PFSK-1 (cell line): ENCODE results near the gene PILRB.

Experiments used
- FOXP2 ChIP-seq: optimal IDR thresholded peaks from 2 replicates; pipeline ENCODE3; 2011; ENCODE audit warnings: borderline replicate concordance, control low read depth, inconsistent platforms; ENCODE audit not compliant: insufficient read depth; ENCODE audit errors: extremely low read length, extremely low read depth
- POLR2AphosphoS5 ChIP-seq: IDR thresholded peaks from 2 replicates; pipeline ENCODE4 v1.6.1; 2012; ENCODE audit warnings: low read depth, mild to moderate bottlenecking, control low read depth, low read length, moderate library complexity
- SIN3A ChIP-seq: IDR thresholded peaks from 2 replicates; pipeline ENCODE4 v1.6.1; 2012; ENCODE audit warnings: mild to moderate bottlenecking, low read length, moderate library complexity, borderline replicate concordance; ENCODE audit not compliant: insufficient read depth
- TAF1 ChIP-seq: IDR thresholded peaks from 2 replicates; pipeline ENCODE4 v1.6.1; 2012; ENCODE audit warnings: low read length, control low read depth, borderline replicate concordance; ENCODE audit not compliant: insufficient read depth
- TF ChIP-seq, protein P1 (sequence below), 2 experiments: IDR thresholded peaks; 2 replicates each; pipeline versions ENCODE4 v1.6.1 to v1.8.0; 2011 to 2012; ENCODE audit warnings: low read depth in 2 of 2, low read length in 2 of 2, control low read depth in 1 of 2, inconsistent platforms in 1 of 2, mild to moderate bottlenecking in 1 of 2, moderate library complexity in 1 of 2; ENCODE audit not compliant: insufficient read depth in 1 of 2

The PILRB gene

DNA sequence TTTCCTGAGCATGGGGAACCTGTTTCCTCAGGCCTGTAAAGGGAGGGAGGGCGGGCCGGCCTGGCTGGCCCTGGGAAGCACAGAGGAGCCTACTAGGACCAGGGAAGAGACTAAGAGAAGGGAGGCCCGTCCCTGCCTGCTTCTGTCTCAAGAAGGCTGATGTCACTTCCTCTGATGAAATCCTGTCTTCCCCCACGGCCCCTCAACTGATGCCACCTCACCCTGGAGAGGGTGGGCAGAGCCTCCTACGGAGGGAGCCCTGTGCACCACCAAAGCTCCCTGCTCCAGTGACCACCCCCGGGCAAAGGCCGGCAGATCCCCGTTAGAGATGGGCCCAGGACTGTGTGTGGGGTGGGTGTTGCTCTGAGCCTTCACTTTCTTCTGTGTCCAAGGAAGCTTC, 14.3 kb downstream of the PILRB start:
- TF ChIP-seq TAF1 (no peak), FOXP2 (no peak), SIN3A (no peak), POLR2AphosphoS5 (no peak)
- TF ChIP-seq, protein P1, sequence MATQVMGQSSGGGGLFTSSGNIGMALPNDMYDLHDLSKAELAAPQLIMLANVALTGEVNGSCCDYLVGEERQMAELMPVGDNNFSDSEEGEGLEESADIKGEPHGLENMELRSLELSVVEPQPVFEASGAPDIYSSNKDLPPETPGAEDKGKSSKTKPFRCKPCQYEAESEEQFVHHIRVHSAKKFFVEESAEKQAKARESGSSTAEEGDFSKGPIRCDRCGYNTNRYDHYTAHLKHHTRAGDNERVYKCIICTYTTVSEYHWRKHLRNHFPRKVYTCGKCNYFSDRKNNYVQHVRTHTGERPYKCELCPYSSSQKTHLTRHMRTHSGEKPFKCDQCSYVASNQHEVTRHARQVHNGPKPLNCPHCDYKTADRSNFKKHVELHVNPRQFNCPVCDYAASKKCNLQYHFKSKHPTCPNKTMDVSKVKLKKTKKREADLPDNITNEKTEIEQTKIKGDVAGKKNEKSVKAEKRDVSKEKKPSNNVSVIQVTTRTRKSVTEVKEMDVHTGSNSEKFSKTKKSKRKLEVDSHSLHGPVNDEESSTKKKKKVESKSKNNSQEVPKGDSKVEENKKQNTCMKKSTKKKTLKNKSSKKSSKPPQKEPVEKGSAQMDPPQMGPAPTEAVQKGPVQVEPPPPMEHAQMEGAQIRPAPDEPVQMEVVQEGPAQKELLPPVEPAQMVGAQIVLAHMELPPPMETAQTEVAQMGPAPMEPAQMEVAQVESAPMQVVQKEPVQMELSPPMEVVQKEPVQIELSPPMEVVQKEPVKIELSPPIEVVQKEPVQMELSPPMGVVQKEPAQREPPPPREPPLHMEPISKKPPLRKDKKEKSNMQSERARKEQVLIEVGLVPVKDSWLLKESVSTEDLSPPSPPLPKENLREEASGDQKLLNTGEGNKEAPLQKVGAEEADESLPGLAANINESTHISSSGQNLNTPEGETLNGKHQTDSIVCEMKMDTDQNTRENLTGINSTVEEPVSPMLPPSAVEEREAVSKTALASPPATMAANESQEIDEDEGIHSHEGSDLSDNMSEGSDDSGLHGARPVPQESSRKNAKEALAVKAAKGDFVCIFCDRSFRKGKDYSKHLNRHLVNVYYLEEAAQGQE (IDR thresholded peaks at IDR 0.05; ENCODE audit: insufficient read depth in 1 of 2, low read depth in 2 of 2, low read length in 2 of 2) = no peak

DNA sequence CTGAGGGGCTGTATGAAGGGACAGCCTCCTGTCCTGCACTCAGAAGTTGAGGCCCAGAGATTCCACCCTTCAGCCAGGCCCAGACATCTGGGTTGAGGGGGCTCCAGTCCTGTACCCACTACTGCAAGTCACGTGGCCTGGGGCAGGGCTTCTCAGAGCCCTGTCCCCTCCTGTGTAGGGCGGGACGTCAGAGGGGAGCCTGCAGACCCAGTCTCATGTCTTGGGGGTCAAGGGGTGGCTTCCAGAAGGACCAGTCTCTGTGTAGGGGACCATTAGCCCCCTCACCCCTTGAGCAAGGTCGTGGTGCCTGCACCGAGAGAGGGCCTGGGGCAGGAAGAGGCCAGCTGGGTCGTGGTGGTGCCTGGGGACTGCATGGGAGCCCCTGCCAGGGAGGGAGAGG, 14.8 kb downstream of the PILRB start:
- TF ChIP-seq SIN3A = no peak
- no peak for TF ChIP-seq POLR2AphosphoS5
- TF ChIP-seq FOXP2 = no peak
- TF ChIP-seq TAF1 = no peak
- TF ChIP-seq, protein P1 (IDR thresholded peaks at IDR 0.05; ENCODE audit: insufficient read depth in 1 of 2, low read depth in 2 of 2, low read length in 2 of 2) = no peak

DNA sequence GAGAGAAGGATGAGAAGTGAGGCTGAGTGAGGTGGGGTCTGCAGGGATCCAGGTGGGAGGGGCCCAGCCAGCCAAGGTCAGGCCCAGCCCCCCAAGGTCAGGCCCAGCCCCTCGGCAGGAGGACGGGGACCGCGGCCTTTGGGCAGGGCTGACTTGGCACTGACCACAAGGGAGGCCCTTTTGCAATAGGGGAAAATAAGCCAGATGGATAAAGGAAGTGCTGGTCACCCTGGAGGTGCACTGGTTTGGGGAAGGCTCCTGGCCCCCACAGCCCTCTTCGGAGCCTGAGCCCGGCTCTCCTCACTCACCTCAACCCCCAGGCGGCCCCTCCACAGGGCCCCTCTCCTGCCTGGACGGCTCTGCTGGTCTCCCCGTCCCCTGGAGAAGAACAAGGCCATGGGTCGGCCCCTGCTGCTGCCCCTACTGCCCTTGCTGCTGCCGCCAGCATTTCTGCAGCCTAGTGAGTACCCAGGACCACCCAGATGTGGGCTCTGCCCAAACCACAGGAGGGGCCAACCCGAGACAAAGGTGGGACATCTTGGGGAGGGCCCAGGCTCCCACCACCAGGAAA, 15.4 kb downstream of the PILRB start, which contains the start of gene PILRA:
PILRA (plus strand) TSS at position 227 of the 571 bp plus-strand sequence; CDS start at position 397, 170 bp downstream.
- TF ChIP-seq, protein P1 (IDR thresholded peaks at IDR 0.05; ENCODE audit: insufficient read depth in 1 of 2, low read depth in 2 of 2, low read length in 2 of 2) = no peak
- no peak for TF ChIP-seq FOXP2
- TF ChIP-seq SIN3A = no peak
- no peak for TF ChIP-seq POLR2AphosphoS5
- TF ChIP-seq TAF1 = no peak

DNA sequence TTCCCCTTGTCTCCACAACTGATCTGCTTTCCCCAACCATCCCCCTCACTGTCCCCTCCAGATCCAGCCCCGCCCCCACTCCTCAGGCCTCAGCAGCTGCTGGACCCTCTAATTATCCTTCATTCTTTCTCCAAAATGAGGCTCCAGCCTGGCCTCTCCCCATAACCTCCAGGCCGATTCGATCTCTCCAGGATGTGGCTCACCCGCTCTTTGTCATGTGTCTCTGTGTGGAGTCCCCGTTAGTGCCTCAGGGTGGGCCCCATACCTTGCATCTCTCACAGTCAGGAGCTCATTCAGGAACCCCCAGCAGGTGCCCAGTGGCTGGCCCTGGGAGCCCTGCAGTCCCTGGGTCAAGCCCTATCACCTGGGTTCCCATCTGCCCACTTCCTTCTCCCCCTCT, 16.7 kb downstream of the PILRB start:
- TF ChIP-seq FOXP2 (no peak), POLR2AphosphoS5 (no peak), TAF1 (no peak), SIN3A (no peak)
- TF ChIP-seq, protein P1 (IDR thresholded peaks at IDR 0.05; ENCODE audit: insufficient read depth in 1 of 2, low read depth in 2 of 2, low read length in 2 of 2) = no peak

DNA sequence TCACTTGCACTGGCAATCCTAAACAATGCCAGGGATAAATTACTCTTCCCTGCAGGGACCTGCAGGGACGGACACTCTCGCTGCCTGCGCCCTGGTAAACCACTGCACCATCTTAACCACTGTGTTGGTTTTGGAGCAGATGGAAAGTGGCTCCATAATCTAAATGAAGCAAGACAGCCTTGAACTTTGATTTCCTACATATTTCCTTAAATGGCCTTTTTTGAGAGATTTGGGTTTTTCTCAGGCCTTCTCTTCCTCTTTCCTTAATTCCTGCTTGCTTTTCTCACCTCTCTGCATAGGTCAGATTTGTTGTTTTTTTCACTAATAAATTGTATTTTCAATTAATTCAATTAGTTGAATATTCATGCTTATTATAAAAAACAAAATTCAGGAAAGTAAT, 18.1 kb downstream of the PILRB start:
- TF ChIP-seq TAF1 (no peak), FOXP2 (no peak), POLR2AphosphoS5 (no peak), SIN3A (no peak)
- TF ChIP-seq, protein P1 (IDR thresholded peaks at IDR 0.05; ENCODE audit: insufficient read depth in 1 of 2, low read depth in 2 of 2, low read length in 2 of 2) = no peak
